H1 (cell line): Measurements from ENCODE around the gene DENND5B. TPM values are rescaled to one million over a fixed set of nuclear protein-coding genes. Genes with fewer than 3 reads are reported as not detected.

Experiments used
- CTCF ChIA-PET: fragments of 300-600 bp; sonication (Branson Sonifier 250); formaldehyde crosslinking; loops from one replicate; lab custom pipeline; 2021; ENCODE audit not compliant: partially characterized antibody; lab: Charles Lee
- POLR2A ChIA-PET: fragments of 300-600 bp; sonication (Branson Sonifier 250); formaldehyde crosslinking; loops from one replicate; lab custom pipeline; 2021; ENCODE audit warnings: inconsistent platforms; ENCODE audit not compliant: partially characterized antibody; lab: Charles Lee
- DNase-seq, 2 experiments: peaks; one replicate each; pipeline versions ENCODE4 v3.0.0 to v3.0.0-alpha.2; 2010 to 2022; ENCODE audit warnings: low spot score in 2 of 2, low read depth in 1 of 2, mixed read lengths in 1 of 2
- FAIRE-seq: peaks from 2 replicates; lab custom pipeline; 2011; peaks lifted over from hg19 to GRCh38; lab: Jason Lieb, UNC
- H2AFZ ChIP-seq: 2 replicates; pipeline ENCODE4 v1.8.1; 2012; ENCODE audit warnings: low read length, inconsistent platforms
- H2AK5ac ChIP-seq: 2 replicates; pipeline ENCODE4 v1.6.1; 2013; ENCODE audit warnings: low read depth, low read length
- H2BK120ac ChIP-seq: replicated peaks from 2 replicates; pipeline ENCODE3; 2013; ENCODE audit warnings: low read depth, low read length, inconsistent platforms
- H2BK12ac ChIP-seq: 2 replicates; pipeline ENCODE4 v1.6.1; 2013; ENCODE audit warnings: low read depth, low read length
- H2BK15ac ChIP-seq: 2 replicates; pipeline ENCODE4 v1.6.1; 2013; ENCODE audit warnings: low read length
- H2BK20ac ChIP-seq: 2 replicates; pipeline ENCODE4 v1.6.1; 2013; ENCODE audit warnings: low read length
- H2BK5ac ChIP-seq: 2 replicates; pipeline ENCODE4 v1.6.1; 2013; ENCODE audit warnings: low read depth, low read length
- H3K14ac ChIP-seq: 2 replicates; pipeline ENCODE4 v1.6.1; 2013; ENCODE audit warnings: inconsistent platforms; ENCODE audit not compliant: insufficient read length
- H3K18ac ChIP-seq: 2 replicates; pipeline ENCODE4 v1.6.1; 2013; ENCODE audit warnings: low read length; ENCODE audit errors: extremely low read depth
- H3K23ac ChIP-seq: 2 replicates; pipeline ENCODE4 v1.6.1; 2013; ENCODE audit warnings: inconsistent platforms; ENCODE audit not compliant: insufficient read length
- H3K23me2 ChIP-seq: 2 replicates; pipeline ENCODE4 v1.6.1; 2013; ENCODE audit warnings: low read depth, low read length
- H3K27ac ChIP-seq: 2 replicates; pipeline ENCODE4 v1.6.1; 2011; ENCODE audit warnings: low read depth, low read length, inconsistent platforms
- H3K27me3 ChIP-seq, 4 experiments: replicated peaks in 1 of 4; 1 replicate in 1 of 4; 2 replicates in 3 of 4; pipeline versions ENCODE4 v1.6.1 to v1.8.1; 2011 to 2013; ENCODE audit warnings: low read length in 3 of 4, mild to moderate bottlenecking in 3 of 4, inconsistent platforms in 2 of 4, mixed read lengths in 2 of 4, moderate library complexity in 1 of 4; ENCODE audit not compliant: control insufficient read depth in 3 of 4, insufficient read depth in 3 of 4; ENCODE audit errors: extremely low read depth in 1 of 4
- H3K36me3 ChIP-seq, 4 experiments: 2 replicates each; pipeline versions ENCODE4 v1.6.1 to v1.8.1; 2011 to 2013; ENCODE audit warnings: mild to moderate bottlenecking in 4 of 4, low read length in 3 of 4, moderate library complexity in 2 of 4, control low read depth in 1 of 4, inconsistent platforms in 1 of 4; ENCODE audit not compliant: insufficient read depth in 4 of 4, control insufficient read depth in 2 of 4
- H3K4ac ChIP-seq: replicated peaks from 2 replicates; pipeline ENCODE3; 2013; ENCODE audit warnings: low read length, low read depth, mixed read lengths, inconsistent platforms; ENCODE audit not compliant: insufficient read length
- H3K4me1 ChIP-seq, 4 experiments: replicated peaks in 1 of 4; 1 replicate in 1 of 4; 2 replicates in 3 of 4; pipeline versions ENCODE4 v1.6.1 to v1.8.1; 2011 to 2013; ENCODE audit warnings: low read length in 3 of 4, inconsistent platforms in 2 of 4, mixed read lengths in 1 of 4; ENCODE audit not compliant: insufficient read depth in 4 of 4, control insufficient read depth in 3 of 4
- H3K4me2 ChIP-seq, 2 experiments: 2 replicates each; pipeline versions ENCODE4 v1.6.1 to v1.8.1; 2011 to 2013; ENCODE audit warnings: low read depth in 2 of 2, low read length in 2 of 2, control low read depth in 1 of 2, inconsistent platforms in 1 of 2, mild to moderate bottlenecking in 1 of 2; ENCODE audit not compliant: insufficient read depth in 1 of 2
- H3K4me3 ChIP-seq, 4 experiments: fragments of 200-600, 300-600 bp in 1 of 4; sonication (generic), shearing (Covaris generic), sonication (Bioruptor Twin) in 1 of 4; 2 replicates each; pipeline versions ENCODE4 v1.5.1 to v1.8.1; 2011 to 2016; ENCODE audit warnings: low read length in 4 of 4, low read depth in 3 of 4, control low read depth in 2 of 4, inconsistent platforms in 2 of 4, mild to moderate bottlenecking in 2 of 4, mixed read lengths in 1 of 4, moderate library complexity in 1 of 4; ENCODE audit not compliant: insufficient read depth in 2 of 4; ENCODE audit errors: extremely low read depth in 1 of 4
- H3K56ac ChIP-seq: replicated peaks from 2 replicates; pipeline ENCODE3; 2013; ENCODE audit warnings: low read depth, mild to moderate bottlenecking, mixed read lengths, low read length, inconsistent platforms; ENCODE audit not compliant: insufficient read length
- H3K79me1 ChIP-seq: 2 replicates; pipeline ENCODE4 v1.6.1; 2013; ENCODE audit warnings: low read depth, low read length, control low read depth
- H3K79me2 ChIP-seq, 2 experiments: 2 replicates each; pipeline versions ENCODE4 v1.6.1 to v1.8.1; 2012 to 2013; ENCODE audit warnings: low read length in 2 of 2, mild to moderate bottlenecking in 2 of 2, inconsistent platforms in 1 of 2; ENCODE audit not compliant: insufficient read depth in 2 of 2, control insufficient read depth in 1 of 2
- H3K9ac ChIP-seq, 4 experiments: replicated peaks in 1 of 4; 1 replicate in 1 of 4; 2 replicates in 3 of 4; pipeline versions ENCODE4 v1.6.1 to v1.8.1; 2011 to 2013; ENCODE audit warnings: low read depth in 3 of 4, low read length in 3 of 4, control low read depth in 2 of 4, mild to moderate bottlenecking in 2 of 4, moderate library complexity in 2 of 4, inconsistent platforms in 1 of 4; ENCODE audit errors: extremely low read depth in 1 of 4
- H3K9me3 ChIP-seq, 2 experiments: 2 replicates each; pipeline versions ENCODE4 v1.6.1 to v1.8.1; 2012 to 2013; ENCODE audit warnings: mild to moderate bottlenecking in 2 of 2, moderate library complexity in 2 of 2, control low read depth in 1 of 2, inconsistent platforms in 1 of 2, low read depth in 1 of 2, low read length in 1 of 2, mixed read lengths in 1 of 2; ENCODE audit not compliant: insufficient read depth in 2 of 2
- H4K20me1 ChIP-seq, 2 experiments: replicated peaks in 1 of 2; 2 replicates each; pipeline versions ENCODE3 to v1.8.1; 2011 to 2013; ENCODE audit warnings: inconsistent platforms in 2 of 2, low read length in 2 of 2, mild to moderate bottlenecking in 1 of 2; ENCODE audit not compliant: insufficient read depth in 2 of 2, control insufficient read depth in 1 of 2
- H4K5ac ChIP-seq: 2 replicates; pipeline ENCODE4 v1.6.1; 2013; ENCODE audit warnings: low read length, low read depth, mixed read lengths, inconsistent platforms; ENCODE audit not compliant: insufficient read length
- H4K8ac ChIP-seq: 2 replicates; pipeline ENCODE4 v1.8.0; 2013; ENCODE audit warnings: mild to moderate bottlenecking, moderate library complexity, low read length, inconsistent platforms; ENCODE audit not compliant: insufficient read depth; ENCODE audit errors: extremely low read depth
- H4K91ac ChIP-seq: replicated peaks from 2 replicates; pipeline ENCODE3; 2013; ENCODE audit warnings: low read length, mixed read lengths, inconsistent platforms; ENCODE audit not compliant: insufficient read length
- RNF2 ChIP-seq: fragments of 200-900, 300-1000 bp; sonication (generic); IDR thresholded peaks from 2 replicates; pipeline ENCODE4 v1.7.1; 2016; ENCODE audit warnings: borderline replicate concordance, low read depth, mild to moderate bottlenecking, antibody characterized with exemption, low read length; ENCODE audit not compliant: poor library complexity, severe bottlenecking; ENCODE audit errors: missing control alignments
- SIX5 ChIP-seq: IDR thresholded peaks from 2 replicates; pipeline ENCODE4 v1.6.1; 2011; ENCODE audit warnings: mild to moderate bottlenecking, low read depth, low read length
- WGBS, 2 experiments: shearing (Covaris generic) in 1 of 2; methylation state at CpG; one replicate each; pipeline versions ENCODE4 v1.1.6 to v1.1.7; 2013 to 2015; ENCODE audit warnings: low lambda C conversion rate in 2 of 2, mixed read lengths in 2 of 2, inconsistent platforms in 1 of 2, low coverage in 1 of 2, missing lambda C conversion rate in 1 of 2; ENCODE audit not compliant: insufficient replicate concordance in 2 of 2, insufficient coverage in 1 of 2, insufficient read length in 1 of 2; ENCODE audit errors: extremely low coverage in 1 of 2, missing lambda C conversion rate in 1 of 2; 5-methylcytosine and 5-hydroxymethylcytosine counted together
- polyA plus RNA-seq, 7 experiments: library from polyadenylated mRNA; depleted of rRNA in 3 of 7; stranded (reverse) in 5 of 7; unstranded in 2 of 7; fragments of >200 nt in 5 of 7; fragments of 200-250 nt in 2 of 7; gene quantifications; 1 replicate in 5 of 7; 2 replicates in 1 of 7; 4 replicates in 1 of 7; pipeline versions ENCODE4 v1.2.1 to v1.2.3, GENCODE V29; 2011 to 2013; ENCODE audit warnings: missing spikeins in 2 of 7, mixed read lengths in 2 of 7
- total RNA-seq: library from RNA; stranded (reverse); fragmentation: NEBNext Ultra II Directional; extraction: Animal tissue kit (Norgen Biotek cat#: 25700); gene quantifications from 2 replicates; pipeline ENCODE4 v1.2.1, GENCODE V29; 2021

The DENND5B gene
- total and polyA plus RNA-seq, 2 of the 8 experiments (the other 6 are each of a cell fraction or from before 2014, with no cell fraction given) = 13.4 to 20.2 TPM

DNA sequence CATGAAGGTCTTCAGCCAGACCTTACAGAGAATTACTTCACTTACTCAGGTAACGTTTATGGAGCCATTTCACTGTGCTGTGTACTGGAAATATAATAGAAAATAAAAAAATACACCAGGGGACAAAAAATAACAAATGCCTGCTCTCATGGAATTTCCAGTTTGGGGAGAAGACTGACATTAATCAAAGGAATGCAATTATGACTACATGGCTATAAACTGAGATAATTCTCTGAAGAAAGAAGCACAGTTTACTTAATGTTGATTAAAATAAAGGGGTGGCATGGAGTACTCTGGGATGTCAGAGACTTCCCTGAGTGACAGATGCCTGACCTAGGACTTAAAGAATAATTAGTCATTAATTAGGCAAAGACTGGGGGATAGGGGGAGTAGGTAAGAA lies 59.0 kb downstream of the DENND5B start:
- no peak overlapping the region for H4K5ac ChIP-seq
- H2BK5ac ChIP-seq = no peak overlapping the region
- no peak overlapping the region for H3K27ac ChIP-seq
- no peak overlapping the region; the same call in 1 of the 2 replicates for H3K18ac ChIP-seq
- H3K23ac ChIP-seq = no peak overlapping the region
- H2BK120ac ChIP-seq = no peak overlapping the region
- no peak overlapping the region for H4K8ac ChIP-seq
- no peaks in the 10 kb centered on the region for H3K9me3 ChIP-seq
- H3K23me2 ChIP-seq = no peaks in the 10 kb centered on the region
- FAIRE-seq (no peak), DNase-seq (no peak)
- no peaks in the 10 kb centered on the region for H3K36me3 ChIP-seq
- 76% methylated on average over 1 of the region's 1 CpG; no CpG with 5 or more reads in 1 of the 2 experiments for WGBS, 2 experiments
- H3K4me2 ChIP-seq = no peak overlapping the region
- no peaks in the 10 kb centered on the region; the same call in 1 of the 2 replicates for H3K79me1 ChIP-seq
- no peak overlapping the region for H3K56ac ChIP-seq
- no peak overlapping the region for H2BK15ac ChIP-seq
- H3K4ac ChIP-seq = no peak overlapping the region
- no peak overlapping the region for H4K91ac ChIP-seq
- no peak overlapping the region for H2AFZ ChIP-seq
- H3K4me1 ChIP-seq = peaks cover 0 to 5% (median 2%) of the 10 kb centered on the region in 4 experiments; a peak in 4 of 7 replicates
- CTCF ChIA-PET = no interaction called here
- H2BK20ac ChIP-seq = no peak overlapping the region
- POLR2A ChIA-PET = no interaction called here
- no peak overlapping the region for H3K14ac ChIP-seq
- H3K9ac ChIP-seq = no peak overlapping the region
- H3K4me3 ChIP-seq = no peak overlapping the region
- peaks cover 0 to 13% of the 10 kb centered on the region in 2 experiments; a peak in 3 of 4 replicates for H3K79me2 ChIP-seq
- no peak overlapping the region for H2AK5ac ChIP-seq
- TF ChIP-seq RNF2 (no peak), SIX5 (no peak)
- no peaks in the 10 kb centered on the region for H3K27me3 ChIP-seq
- no peak overlapping the region for H2BK12ac ChIP-seq
- peaks cover 0 to 3% of the 10 kb centered on the region in 2 experiments for H4K20me1 ChIP-seq
